Superior temporal gyrus (tissue), 1 donor: Measurements from ENCODE around the gene IFITM10.
"Not testable (repeated sequence)": the region's sequence is repeated elsewhere in the genome, so short reads cannot be mapped to it uniquely, and the experiment has no call there.

ENCODE experiments used
- DNase-seq: peaks from one replicate; pipeline ENCODE4 v3.0.0-alpha.2; 2016; ENCODE audit errors: extremely low spot score

Gene IFITM10

GRCh38 chr11:1778141-1778911 lies 27.9 kb upstream of the IFITM10 start:
- DNase-seq, result no peak

GRCh38 chr11:1777737-1778136 lies 27.3 kb upstream of the IFITM10 start:
- no peak for DNase-seq

DNA sequence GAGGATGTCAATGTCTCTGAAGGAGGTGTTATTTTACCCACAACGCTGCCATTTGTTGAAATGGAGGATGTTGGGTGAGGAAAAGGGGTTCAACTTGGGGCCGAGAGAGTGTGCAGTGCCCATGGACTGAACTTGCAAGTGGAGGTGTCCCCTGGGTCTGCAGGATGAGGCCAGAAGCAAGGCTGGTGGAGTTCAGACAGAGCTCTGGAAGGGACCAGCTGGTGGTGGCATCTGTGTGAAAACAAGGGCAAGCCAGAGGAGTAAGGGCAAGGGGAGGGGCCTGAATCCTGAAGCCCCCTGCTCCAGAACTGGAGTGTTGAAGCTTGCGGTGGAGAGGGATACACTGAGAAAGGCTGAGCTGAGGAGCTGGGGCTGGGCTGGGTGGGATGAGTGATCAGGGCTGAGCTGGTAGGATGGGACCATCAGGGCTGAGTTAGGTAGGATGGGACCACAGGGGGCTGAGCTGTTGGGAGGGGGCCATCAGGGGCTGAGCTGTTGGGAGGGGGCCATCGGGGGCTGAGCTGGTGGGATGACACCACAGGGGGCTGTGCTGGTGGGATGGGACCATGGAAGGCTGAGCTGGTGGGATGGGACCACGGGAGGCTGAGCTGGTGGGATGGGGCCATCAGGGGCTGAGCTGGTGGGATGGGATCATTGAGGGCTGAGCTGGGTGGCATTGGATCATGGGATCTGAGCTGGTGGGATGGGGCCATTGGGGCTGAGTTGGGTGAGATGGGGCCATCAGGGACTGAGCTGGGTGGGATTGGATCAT lies 26.7 kb upstream of the IFITM10 start:
- DNase-seq, result no peak

DNA sequence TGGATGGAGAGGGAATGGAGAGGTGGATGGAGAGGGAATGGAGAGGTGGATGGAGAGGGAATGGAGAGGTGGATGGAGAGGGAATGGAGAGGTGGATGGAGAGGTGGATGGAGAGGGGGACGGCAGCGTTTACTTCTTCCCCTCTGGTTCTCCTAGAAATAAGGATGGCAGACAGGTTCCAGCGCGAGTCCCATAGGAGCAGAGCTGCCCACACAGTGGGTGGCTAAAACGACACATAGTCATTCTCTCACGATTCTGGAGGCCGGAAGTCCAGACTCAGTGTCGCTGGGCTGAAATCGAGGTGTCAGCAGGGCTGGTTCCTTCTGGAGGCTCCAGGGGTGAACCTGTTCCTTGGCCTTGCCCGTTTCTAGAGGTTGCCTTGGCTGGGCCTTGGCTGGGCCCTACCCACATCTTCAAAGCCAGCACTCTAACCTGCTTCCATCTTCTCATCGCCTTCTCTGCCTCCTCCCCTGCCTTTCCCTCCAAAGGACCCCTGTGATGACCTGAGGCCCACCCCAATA lies 26.0 kb upstream of the IFITM10 start:
- no peak for DNase-seq

- no peak for DNase-seq
Measured at GRCh38 chr11:1774886-1775285, 24.5 kb upstream of the IFITM10 start.

DNA sequence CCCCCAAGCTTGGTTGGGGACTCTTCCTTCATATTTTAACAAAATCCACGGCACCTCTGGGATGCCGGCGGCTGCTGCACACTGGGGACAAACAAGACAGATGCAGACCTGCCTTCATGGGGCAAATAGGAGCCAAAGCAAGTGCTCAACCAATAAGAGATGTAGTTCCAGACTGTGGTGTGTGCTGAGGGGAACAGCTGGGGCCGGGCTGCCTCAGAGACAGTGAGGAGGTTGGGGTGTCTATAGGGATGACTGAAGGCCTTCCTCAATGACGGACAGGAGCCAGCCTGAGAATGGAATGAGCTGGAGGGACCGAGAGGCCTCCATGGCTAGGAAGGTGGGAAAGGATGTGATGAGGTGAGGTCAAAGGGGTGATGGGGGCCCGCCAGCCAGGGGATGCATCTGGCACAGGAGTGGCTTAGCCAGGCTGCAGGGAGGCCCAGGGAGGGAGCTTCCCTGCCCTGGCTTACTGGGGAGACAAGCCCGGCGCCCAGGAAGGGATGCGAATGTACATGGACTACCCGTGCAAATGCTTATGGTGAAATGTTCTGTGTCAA lies 23.7 kb upstream of the IFITM10 start:
- DNase-seq, result no peak

DNA sequence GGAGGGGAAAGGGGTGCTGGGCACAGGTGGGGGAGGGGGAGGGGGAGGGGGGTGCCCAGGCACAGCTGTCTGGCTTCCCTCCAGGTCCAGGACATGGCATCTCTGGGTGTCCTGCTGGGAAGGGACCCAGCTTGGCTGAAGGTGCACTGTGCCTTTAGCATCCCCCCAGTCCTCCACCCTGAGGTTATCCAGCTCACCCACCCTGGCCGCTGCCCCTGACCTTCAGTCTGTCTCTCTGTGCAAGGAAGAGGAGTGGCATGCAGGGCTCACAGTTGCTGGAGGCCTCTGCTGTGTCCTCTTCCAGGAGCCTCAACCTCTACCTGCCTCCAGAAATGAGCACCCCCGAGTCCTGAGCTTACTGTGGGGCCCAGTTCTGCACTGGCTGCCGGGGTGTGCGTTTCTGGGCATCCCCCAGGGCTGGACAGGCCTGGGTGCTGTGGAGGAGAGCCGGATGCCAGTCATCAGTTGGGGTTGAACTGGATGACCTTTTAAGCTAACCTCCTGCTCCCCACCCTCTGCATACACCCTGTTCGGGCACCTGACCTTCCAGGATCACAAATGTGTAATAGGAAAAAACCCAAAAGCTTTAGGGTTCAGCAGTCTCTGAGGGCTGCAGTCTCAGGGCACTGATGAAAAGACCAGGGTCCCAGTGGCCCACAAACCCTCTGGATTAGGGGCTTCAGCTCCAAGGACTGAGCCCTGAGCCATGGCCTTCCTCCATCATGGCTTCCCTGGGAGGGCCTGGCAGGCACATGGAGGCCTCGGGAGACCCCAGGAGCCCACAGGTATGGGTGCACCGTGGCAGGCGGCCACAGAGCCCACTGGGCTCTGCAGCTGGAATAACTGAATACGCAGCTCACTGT lies 23.0 kb upstream of the IFITM10 start:
- no peak for DNase-seq

DNA sequence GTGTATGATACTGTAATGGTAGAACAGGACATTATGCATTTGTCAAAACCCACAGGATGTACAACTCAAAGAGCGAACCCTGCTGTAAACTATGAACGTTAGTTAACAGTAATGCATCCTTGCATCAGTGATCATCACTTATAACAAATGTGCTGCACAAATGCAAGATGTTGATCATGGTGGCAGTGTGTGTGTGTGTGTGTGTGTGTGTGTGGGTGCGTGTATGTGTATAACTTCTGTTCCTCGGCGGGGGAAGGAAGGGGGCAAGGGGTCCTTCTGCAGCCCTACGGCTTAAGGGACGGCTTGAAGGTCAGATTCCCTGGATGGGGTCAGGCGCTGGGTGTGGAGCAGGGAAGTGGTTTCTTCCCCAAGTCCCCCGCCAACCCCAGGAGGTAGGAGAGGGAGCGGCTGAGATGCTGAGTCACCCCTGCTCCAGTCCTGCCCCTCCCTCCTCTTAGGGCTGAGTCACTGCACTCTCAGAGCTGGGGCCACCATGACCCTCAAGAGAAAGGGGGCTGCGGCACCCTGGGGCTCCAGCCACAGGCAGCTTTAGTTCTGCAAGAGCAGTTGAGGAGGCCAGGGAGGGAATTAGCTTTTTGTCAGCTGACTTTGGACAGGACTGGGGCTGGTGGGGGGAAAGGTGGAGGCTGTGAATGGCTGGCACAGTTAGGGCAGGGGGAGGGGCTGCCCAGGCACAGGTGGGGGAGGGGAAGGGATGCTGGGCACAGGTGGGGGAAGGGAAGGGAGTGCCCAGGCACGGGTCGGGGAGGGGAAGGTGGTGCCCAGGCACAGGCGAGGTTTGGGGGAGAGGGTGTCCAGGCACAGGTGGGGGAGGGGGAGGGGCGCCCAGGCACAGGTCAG lies 22.1 kb upstream of the IFITM10 start:
- DNase-seq, result no peak

DNA sequence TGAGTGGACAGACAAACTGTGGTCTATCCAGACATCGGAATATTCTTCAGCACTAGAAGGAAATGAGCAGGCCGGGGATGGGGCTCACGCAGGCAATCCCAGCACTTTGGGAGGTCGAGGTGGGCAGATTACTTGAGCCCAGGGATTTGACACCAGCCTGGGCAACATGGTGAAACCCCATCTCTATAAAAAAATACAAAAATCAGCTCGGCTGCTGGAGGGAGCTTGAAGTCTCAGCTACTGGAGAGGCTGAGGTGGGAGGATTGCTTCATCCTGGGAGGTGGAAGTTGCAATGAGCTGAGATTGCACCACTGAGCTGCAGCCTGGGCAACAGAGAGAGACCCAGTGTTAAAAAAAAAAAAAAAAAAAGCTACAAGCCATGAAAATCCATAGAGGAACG lies 21.3 kb upstream of the IFITM10 start:
- DNase-seq, result no peak

GRCh38 chr11:1771273-1771672 lies 20.9 kb upstream of the IFITM10 start:
- DNase-seq, result no peak

GRCh38 chr11:1770528-1770927 lies 20.1 kb upstream of the IFITM10 start:
- no peak for DNase-seq

DNA sequence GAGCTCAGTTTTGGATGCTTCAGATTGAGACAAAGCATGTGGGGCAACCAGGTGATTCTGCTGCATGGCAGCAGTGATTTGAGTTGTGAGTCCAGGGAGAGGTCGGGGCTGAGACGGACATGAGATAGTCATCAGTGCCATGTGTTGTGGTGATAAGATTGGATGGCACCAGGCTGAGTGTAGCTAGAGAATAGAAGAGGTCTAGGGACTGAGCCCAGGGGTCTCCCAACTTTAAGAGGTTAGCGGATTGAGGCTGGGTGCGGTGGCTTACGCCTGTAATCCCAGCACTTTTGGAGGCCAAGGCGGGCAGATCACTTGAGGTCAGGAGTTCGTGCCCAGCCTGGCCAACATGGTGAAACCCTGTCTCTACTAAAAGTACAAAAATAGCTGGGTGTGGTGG lies 19.7 kb upstream of the IFITM10 start:
- DNase-seq, result no peak

DNA sequence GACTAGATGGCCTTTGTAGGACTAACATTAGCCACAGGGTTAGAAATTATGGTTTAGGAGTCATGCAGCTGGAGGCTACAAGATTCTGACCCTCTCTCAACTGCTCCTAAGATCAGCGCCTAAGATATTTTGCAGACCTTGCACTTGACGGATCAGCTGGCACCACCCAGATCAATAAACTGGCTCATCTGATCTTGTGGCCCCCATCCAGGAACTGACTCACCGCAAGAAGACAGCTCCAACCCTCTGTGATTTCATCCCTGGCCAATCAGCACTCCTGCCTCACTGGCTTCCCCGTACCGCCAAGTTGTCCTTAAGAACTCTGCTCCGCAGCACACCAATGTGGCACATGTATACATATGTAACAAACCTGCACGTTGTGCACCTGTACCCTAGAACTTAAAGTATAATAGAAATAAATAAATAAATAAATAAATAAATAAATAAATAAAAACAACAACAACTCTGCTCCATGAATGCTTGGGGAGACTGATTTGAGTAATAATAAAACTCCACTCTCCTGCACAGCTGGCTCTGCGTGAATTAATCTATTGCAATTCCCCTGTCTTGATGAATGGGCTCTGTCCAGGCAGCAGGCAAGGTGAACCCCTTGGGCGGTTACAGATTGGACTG lies 19.0 kb upstream of the IFITM10 start:
- DNase-seq, result not testable (repeated sequence)

- no peak for DNase-seq
Measured at GRCh38 chr11:1768141-1768469, 17.7 kb upstream of the IFITM10 start.

GRCh38 chr11:1767399-1768140 lies 17.2 kb upstream of the IFITM10 start:
- DNase-seq, result no peak

DNA sequence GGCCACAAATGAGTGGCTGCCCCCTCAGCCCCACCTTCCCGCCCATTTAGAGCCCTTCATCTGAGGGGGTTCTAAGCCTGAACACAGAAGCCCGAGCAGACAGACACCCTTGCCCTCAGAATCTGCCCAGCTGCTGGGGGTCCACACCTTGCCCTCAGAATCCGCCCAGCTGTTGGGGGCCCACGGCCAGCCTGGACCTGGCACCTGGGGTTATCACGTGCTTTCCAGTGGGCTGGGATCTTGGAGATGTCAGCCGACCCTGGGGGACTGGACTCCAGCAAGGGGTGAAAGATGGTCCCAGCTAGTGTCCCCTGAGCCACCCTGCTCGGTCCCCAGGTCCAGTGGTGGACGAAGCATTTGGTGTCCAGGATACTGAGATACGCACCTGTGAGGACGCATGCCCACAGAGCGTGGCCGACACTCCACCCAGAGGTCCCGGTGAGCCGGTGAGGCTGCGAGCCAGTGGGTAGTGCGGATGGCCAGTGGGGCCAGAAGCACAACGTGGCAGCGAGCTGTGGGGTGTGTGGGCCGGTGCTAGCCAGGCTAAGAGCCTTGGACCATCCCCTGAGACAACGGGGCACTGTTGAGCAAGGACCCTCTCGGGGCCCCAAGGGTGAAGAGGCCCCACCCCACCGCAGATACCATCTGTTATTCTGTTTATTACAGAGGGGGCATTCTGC lies 16.5 kb upstream of the IFITM10 start:
- DNase-seq, result no peak

- no peak for DNase-seq
Measured at GRCh38 chr11:1765871-1766718, 15.7 kb upstream of the IFITM10 start.
